CD4-positive, alpha-beta T cell treated with Interleukin-12 subunit alpha and Interleukin-12 subunit beta, for 1 hour (primary cell): ENCODE results near the gene ZNF331.

Experiments used
- DNase-seq: peaks from one replicate; pipeline ENCODE4 v3.0.0-alpha.2; 2020

Gene ZNF331

GRCh38 chr19:53579518-53579917, 41.6 kb downstream of the ZNF331 start:
- no peak for DNase-seq

- DNase-seq = peak; percentile 26
These were observed 43.2 kb downstream of the ZNF331 start for GRCh38 chr19:53580871-53581835.

GRCh38 chr19:53581871-53582279, 43.9 kb downstream of the ZNF331 start:
- peak; percentile 15 for DNase-seq

- no peak for DNase-seq
These were observed 45.2 kb downstream of the ZNF331 start for GRCh38 chr19:53583181-53583580.

- no peak for DNase-seq
These were observed 48.3 kb downstream of the ZNF331 start for GRCh38 chr19:53586277-53586691.

- no peak for DNase-seq
These were observed 57.0 kb downstream of the ZNF331 start for GRCh38 chr19:53594811-53595509.

- DNase-seq = no peak
These were observed 57.5 kb downstream of the ZNF331 start for GRCh38 chr19:53595510-53595867.

- DNase-seq = no peak
These were observed 58.1 kb downstream of the ZNF331 start for GRCh38 chr19:53596056-53596455.

- no peak for DNase-seq
These were observed 59.1 kb downstream of the ZNF331 start for GRCh38 chr19:53597023-53597422.

- DNase-seq = no peak
These were observed 60.4 kb downstream of the ZNF331 start for GRCh38 chr19:53598361-53598760.

- DNase-seq = no peak
These were observed 62.3 kb downstream of the ZNF331 start for GRCh38 chr19:53600217-53600616.

- DNase-seq = no peak
These were observed 68.1 kb downstream of the ZNF331 start for GRCh38 chr19:53606031-53606430.

GRCh38 chr19:53608381-53608780, 70.4 kb downstream of the ZNF331 start:
- DNase-seq = no peak

GRCh38 chr19:53612762-53613526, 75.0 kb downstream of the ZNF331 start:
- no peak for DNase-seq

- no peak for DNase-seq
These were observed 84.2 kb downstream of the ZNF331 start for GRCh38 chr19:53621885-53622740.

GRCh38 chr19:53624771-53625545, 87.0 kb downstream of the ZNF331 start:
- DNase-seq = no peak

GRCh38 chr19:53626486-53626885, 88.5 kb downstream of the ZNF331 start:
- DNase-seq = no peak

- DNase-seq = no peak
These were observed 89.0 kb downstream of the ZNF331 start for GRCh38 chr19:53626976-53627375.
